ENCODE results near the gene NSG2.
"Not testable (repeated sequence)": the region's sequence is repeated elsewhere in the genome, so short reads cannot be mapped to it uniquely, and the experiment has no call there.

NSG2 gene

GRCh38 chr5:174140452-174141020 lies 95.0 kb downstream of the NSG2 start:
- ChIA-PET CTCF (no interaction called here), POLR2A (no interaction called here)
- 85% methylated on average over 4 of the region's 5 CpGs for WGBS (ENCODE audit: insufficient coverage)
- H3K4me3 ChIP-seq (ENCODE audit: control insufficient read depth in 1 of 7, extremely low read depth in 1 of 7, insufficient read depth in 4 of 7, low read depth in 2 of 7, low read length in 6 of 7), result no peak overlapping the region
- H3K36me3 ChIP-seq (ENCODE audit: control insufficient read depth in 4 of 4, insufficient read depth in 4 of 4, low read length in 3 of 4), result no peaks in the 10 kb centered on the region
- no peaks in the 10 kb centered on the region for H3K4me1 ChIP-seq (ENCODE audit: control extremely low read depth in 1 of 4, control insufficient read depth in 4 of 4, insufficient read depth in 4 of 4, low read length in 3 of 4)
- H3K27me3 ChIP-seq (replicated peaks in 2 of 5; ENCODE audit: control insufficient read depth in 4 of 5, insufficient read depth in 5 of 5, low read length in 4 of 5), result peaks cover 0 to 3% (median 0%) of the 10 kb centered on the region in 5 experiments
- no peaks in the 10 kb centered on the region for H3K9me3 ChIP-seq (ENCODE audit: control extremely low read depth in 1 of 5, control insufficient read depth in 4 of 5, insufficient read depth in 2 of 5, low read depth in 1 of 5, low read length in 4 of 5)
- H3K27ac ChIP-seq (ENCODE audit: insufficient read depth in 1 of 2, low read depth in 1 of 2, low read length in 2 of 2, poor library complexity in 1 of 2, severe bottlenecking in 2 of 2), result no peak overlapping the region
- no peak for DNase-seq

GRCh38 chr5:174141398-174141797 lies 95.9 kb downstream of the NSG2 start:
- CTCF ChIA-PET, result no interaction called here
- Histone ChIP-seq H3K27me3 (replicated peaks in 2 of 5; ENCODE audit: control insufficient read depth in 4 of 5, insufficient read depth in 5 of 5, low read length in 4 of 5) (peaks cover 0 to 4% (median 0%) of the 10 kb centered on the region in 5 experiments), H3K9me3 (ENCODE audit: control extremely low read depth in 1 of 5, control insufficient read depth in 4 of 5, insufficient read depth in 2 of 5, low read depth in 1 of 5, low read length in 4 of 5) (no peaks in the 10 kb centered on the region), H3K4me1 (ENCODE audit: control extremely low read depth in 1 of 4, control insufficient read depth in 4 of 4, insufficient read depth in 4 of 4, low read length in 3 of 4) (no peaks in the 10 kb centered on the region), H3K4me3 (ENCODE audit: control insufficient read depth in 1 of 7, extremely low read depth in 1 of 7, insufficient read depth in 4 of 7, low read depth in 2 of 7, low read length in 6 of 7) (no peak overlapping the region), H3K27ac (ENCODE audit: insufficient read depth in 1 of 2, low read depth in 1 of 2, low read length in 2 of 2, poor library complexity in 1 of 2, severe bottlenecking in 2 of 2) (no peak overlapping the region), H3K36me3 (ENCODE audit: control insufficient read depth in 4 of 4, insufficient read depth in 4 of 4, low read length in 3 of 4) (no peaks in the 10 kb centered on the region)
- 90% methylated on average over 4 of the region's 6 CpGs for WGBS (ENCODE audit: insufficient coverage)
- POLR2A ChIA-PET, result no interaction called here
- no peak for DNase-seq

GRCh38 chr5:174145091-174145490 lies 99.6 kb downstream of the NSG2 start:
- H3K27ac ChIP-seq (ENCODE audit: insufficient read depth in 1 of 2, low read depth in 1 of 2, low read length in 2 of 2, poor library complexity in 1 of 2, severe bottlenecking in 2 of 2), result no peak overlapping the region
- no peak overlapping the region for H3K4me3 ChIP-seq (ENCODE audit: control insufficient read depth in 1 of 7, extremely low read depth in 1 of 7, insufficient read depth in 4 of 7, low read depth in 2 of 7, low read length in 6 of 7)
- peaks cover 0 to 9% (median 6%) of the 10 kb centered on the region in 5 experiments for H3K27me3 ChIP-seq (replicated peaks in 2 of 5; ENCODE audit: control insufficient read depth in 4 of 5, insufficient read depth in 5 of 5, low read length in 4 of 5)
- H3K36me3 ChIP-seq (ENCODE audit: control insufficient read depth in 4 of 4, insufficient read depth in 4 of 4, low read length in 3 of 4), result no peaks in the 10 kb centered on the region
- DNase-seq, result no peak
- no peaks in the 10 kb centered on the region for H3K4me1 ChIP-seq (ENCODE audit: control extremely low read depth in 1 of 4, control insufficient read depth in 4 of 4, insufficient read depth in 4 of 4, low read length in 3 of 4)
- WGBS (ENCODE audit: insufficient coverage), result 86% methylated on average over 1 of the region's 2 CpGs
- ChIA-PET POLR2A (no interaction called here), CTCF (no interaction called here)
- no peaks in the 10 kb centered on the region for H3K9me3 ChIP-seq (ENCODE audit: control extremely low read depth in 1 of 5, control insufficient read depth in 4 of 5, insufficient read depth in 2 of 5, low read depth in 1 of 5, low read length in 4 of 5)

DNA sequence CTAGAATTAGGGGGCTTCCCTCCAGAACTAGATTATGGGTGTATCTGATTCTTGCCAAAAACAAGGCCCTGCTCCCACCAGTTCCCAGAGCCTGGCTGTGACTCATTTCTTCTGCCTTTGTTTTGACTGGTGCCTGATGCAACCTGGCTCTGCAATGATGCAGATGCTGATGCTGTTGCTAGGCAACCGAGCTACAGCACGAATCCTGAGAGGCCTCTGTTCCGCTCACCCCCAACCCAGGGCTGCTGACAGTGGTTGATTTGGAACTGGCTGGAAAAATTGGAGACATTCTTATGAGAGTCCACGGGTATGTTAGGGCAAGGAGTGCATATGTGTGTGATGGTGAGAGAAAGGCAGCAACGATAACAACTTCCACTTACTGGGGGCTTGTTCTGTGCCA lies 100.3 kb downstream of the NSG2 start:
- POLR2A ChIA-PET, result no interaction called here
- 78% methylated on average over 3 of the region's 5 CpGs for WGBS (ENCODE audit: insufficient coverage)
- CTCF ChIA-PET, result no interaction called here

GRCh38 chr5:174146556-174146955 lies 101.0 kb downstream of the NSG2 start:
- Histone ChIP-seq H3K4me3 (ENCODE audit: control insufficient read depth in 1 of 7, extremely low read depth in 1 of 7, insufficient read depth in 4 of 7, low read depth in 2 of 7, low read length in 6 of 7) (no peak overlapping the region), H3K36me3 (ENCODE audit: control insufficient read depth in 4 of 4, insufficient read depth in 4 of 4, low read length in 3 of 4) (no peaks in the 10 kb centered on the region), H3K4me1 (ENCODE audit: control extremely low read depth in 1 of 4, control insufficient read depth in 4 of 4, insufficient read depth in 4 of 4, low read length in 3 of 4) (no peaks in the 10 kb centered on the region), H3K9me3 (ENCODE audit: control extremely low read depth in 1 of 5, control insufficient read depth in 4 of 5, insufficient read depth in 2 of 5, low read depth in 1 of 5, low read length in 4 of 5) (no peaks in the 10 kb centered on the region), H3K27me3 (replicated peaks in 2 of 5; ENCODE audit: control insufficient read depth in 4 of 5, insufficient read depth in 5 of 5, low read length in 4 of 5) (peaks cover 0 to 7% (median 5%) of the 10 kb centered on the region in 5 experiments), H3K27ac (ENCODE audit: insufficient read depth in 1 of 2, low read depth in 1 of 2, low read length in 2 of 2, poor library complexity in 1 of 2, severe bottlenecking in 2 of 2) (no peak overlapping the region)
- no peak for DNase-seq
- 93% methylated on average over 4 of the region's 6 CpGs for WGBS (ENCODE audit: insufficient coverage)
- ChIA-PET POLR2A (no interaction called here), CTCF (no interaction called here)

More for the DNA sequence above, 100.3 kb downstream of the NSG2 start:
- Histone ChIP-seq H3K27ac (ENCODE audit: insufficient read depth in 1 of 2, low read depth in 1 of 2, low read length in 2 of 2, poor library complexity in 1 of 2, severe bottlenecking in 2 of 2) (no peak overlapping the region), H3K9me3 (ENCODE audit: control extremely low read depth in 1 of 5, control insufficient read depth in 4 of 5, insufficient read depth in 2 of 5, low read depth in 1 of 5, low read length in 4 of 5) (no peaks in the 10 kb centered on the region), H3K4me1 (ENCODE audit: control extremely low read depth in 1 of 4, control insufficient read depth in 4 of 4, insufficient read depth in 4 of 4, low read length in 3 of 4) (no peaks in the 10 kb centered on the region), H3K4me3 (ENCODE audit: control insufficient read depth in 1 of 7, extremely low read depth in 1 of 7, insufficient read depth in 4 of 7, low read depth in 2 of 7, low read length in 6 of 7) (no peak overlapping the region), H3K27me3 (replicated peaks in 2 of 5; ENCODE audit: control insufficient read depth in 4 of 5, insufficient read depth in 5 of 5, low read length in 4 of 5) (peaks cover 0 to 9% (median 6%) of the 10 kb centered on the region in 5 experiments), H3K36me3 (ENCODE audit: control insufficient read depth in 4 of 4, insufficient read depth in 4 of 4, low read length in 3 of 4) (no peaks in the 10 kb centered on the region)
- DNase-seq, result no peak

- POLR2A ChIA-PET; H3K4me3 ChIP-seq (ENCODE audit: control insufficient read depth in 1 of 7, extremely low read depth in 1 of 7, insufficient read depth in 4 of 7, low read depth in 2 of 7, low read length in 6 of 7); H3K27me3 ChIP-seq (replicated peaks in 2 of 5; ENCODE audit: control insufficient read depth in 4 of 5, insufficient read depth in 5 of 5, low read length in 4 of 5); H3K36me3 ChIP-seq (ENCODE audit: control insufficient read depth in 4 of 4, insufficient read depth in 4 of 4, low read length in 3 of 4); CTCF ChIA-PET; DNase-seq; H3K4me1 ChIP-seq (ENCODE audit: control extremely low read depth in 1 of 4, control insufficient read depth in 4 of 4, insufficient read depth in 4 of 4, low read length in 3 of 4); H3K27ac ChIP-seq (ENCODE audit: insufficient read depth in 1 of 2, low read depth in 1 of 2, low read length in 2 of 2, poor library complexity in 1 of 2, severe bottlenecking in 2 of 2); H3K9me3 ChIP-seq (ENCODE audit: control extremely low read depth in 1 of 5, control insufficient read depth in 4 of 5, insufficient read depth in 2 of 5, low read depth in 1 of 5, low read length in 4 of 5): not testable (repeated sequence)
- 93% methylated on average over 1 of the region's 1 CpG for WGBS (ENCODE audit: insufficient coverage)
These were observed 101.5 kb downstream of the NSG2 start for GRCh38 chr5:174147012-174147411.

DNA sequence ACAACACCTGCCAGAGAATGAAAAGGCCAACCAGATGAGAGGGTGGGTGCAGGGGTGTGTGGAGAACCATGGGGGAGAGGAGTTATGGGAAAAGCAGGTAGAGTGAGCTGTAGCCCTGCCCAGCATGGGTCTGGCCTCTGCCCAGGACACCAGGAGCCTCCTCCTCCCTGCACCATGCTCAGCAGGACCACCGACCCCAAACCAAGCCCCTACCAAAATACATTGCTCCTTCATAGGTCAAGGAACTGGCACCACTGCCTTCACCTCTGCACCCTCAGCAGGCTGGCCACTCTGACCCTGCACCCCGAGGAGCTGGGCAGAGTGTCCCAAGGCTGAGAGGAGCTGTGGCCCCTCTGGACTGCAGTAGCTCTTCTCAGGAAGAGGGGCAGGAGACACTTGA lies 102.0 kb downstream of the NSG2 start:
- ChIA-PET CTCF (no interaction called here), POLR2A (no interaction called here)
- H3K36me3 ChIP-seq (ENCODE audit: control insufficient read depth in 4 of 4, insufficient read depth in 4 of 4, low read length in 3 of 4), result no peaks in the 10 kb centered on the region
- peaks cover 0 to 5% (median 0%) of the 10 kb centered on the region in 5 experiments for H3K9me3 ChIP-seq (ENCODE audit: control extremely low read depth in 1 of 5, control insufficient read depth in 4 of 5, insufficient read depth in 2 of 5, low read depth in 1 of 5, low read length in 4 of 5)
- no peak for DNase-seq
- WGBS (ENCODE audit: insufficient coverage), result 100% methylated on average over 1 of the region's 2 CpGs
- peaks cover 0 to 7% (median 3%) of the 10 kb centered on the region in 5 experiments for H3K27me3 ChIP-seq (replicated peaks in 2 of 5; ENCODE audit: control insufficient read depth in 4 of 5, insufficient read depth in 5 of 5, low read length in 4 of 5)
- H3K27ac ChIP-seq (ENCODE audit: insufficient read depth in 1 of 2, low read depth in 1 of 2, low read length in 2 of 2, poor library complexity in 1 of 2, severe bottlenecking in 2 of 2), result no peak overlapping the region
- no peaks in the 10 kb centered on the region for H3K4me1 ChIP-seq (ENCODE audit: control extremely low read depth in 1 of 4, control insufficient read depth in 4 of 4, insufficient read depth in 4 of 4, low read length in 3 of 4)
- H3K4me3 ChIP-seq (ENCODE audit: control insufficient read depth in 1 of 7, extremely low read depth in 1 of 7, insufficient read depth in 4 of 7, low read depth in 2 of 7, low read length in 6 of 7), result no peak overlapping the region
